IMR-90 (cell line): ENCODE data around the gene FAU. TPM values are rescaled to one million over a fixed set of nuclear protein-coding genes. Genes with fewer than 3 reads are reported as not detected.

Experiments
- ATAC-seq: fragments of 200-7000 bp; cut with Tn5 transposase; 2 replicates; pipeline ENCODE4 v1.9.1; 2020; ENCODE audit warnings: low read depth, mild to moderate bottlenecking, moderate library complexity
- BruUV-seq: library from RNA; stranded (reverse); fragments of 400-500 nt; replicated peaks from 2 replicates; lab custom pipeline; 2021; lab: Mats Ljungman, UMichigan
- CTCF ChIA-PET: fragments of 300-600 bp; formaldehyde crosslinking; extraction: SDS; loops from one replicate; lab custom pipeline; 2021; ENCODE audit warnings: antibody characterized with exemption; lab: Yijun Ruan, JAX
- POLR2A ChIA-PET: fragments of 300-600 bp; sonication (Branson Sonifier 250); formaldehyde crosslinking; loops from one replicate; lab custom pipeline; 2022; ENCODE audit warnings: antibody characterized with exemption; ENCODE audit not compliant: unreplicated experiment; lab: Charles Lee
- DNase-seq: peaks from one replicate; pipeline ENCODE4 v3.0.0; 2013
- H2AFZ ChIP-seq: replicated peaks from 2 replicates; pipeline ENCODE3; 2013; ENCODE audit warnings: low read length, mild to moderate bottlenecking; ENCODE audit not compliant: poor library complexity
- H2AK5ac ChIP-seq: 2 replicates; pipeline ENCODE4 v1.6.1; 2013; ENCODE audit warnings: low read depth, low read length, inconsistent platforms
- H2AK9ac ChIP-seq: replicated peaks from 2 replicates; pipeline ENCODE3; 2013; ENCODE audit warnings: mild to moderate bottlenecking, low read depth, low read length, moderate library complexity; ENCODE audit not compliant: poor library complexity
- H2BK120ac ChIP-seq: 2 replicates; pipeline ENCODE4 v1.6.1; 2013; ENCODE audit warnings: low read depth, low read length, inconsistent platforms
- H2BK15ac ChIP-seq: 3 replicates; pipeline ENCODE4 v1.6.1; 2013; ENCODE audit warnings: low read depth, low read length, inconsistent platforms
- H2BK20ac ChIP-seq: 2 replicates; pipeline ENCODE4 v1.6.1; 2013; ENCODE audit warnings: low read depth, mild to moderate bottlenecking, inconsistent platforms, low read length, moderate library complexity
- H2BK5ac ChIP-seq: 2 replicates; pipeline ENCODE4 v1.6.1; 2013; ENCODE audit warnings: mild to moderate bottlenecking, low read depth, low read length, inconsistent platforms; ENCODE audit not compliant: poor library complexity, severe bottlenecking
- H3K14ac ChIP-seq: replicated peaks from 2 replicates; pipeline ENCODE4 v1.6.1; 2013; ENCODE audit warnings: low read depth, low read length, inconsistent platforms
- H3K18ac ChIP-seq: 2 replicates; pipeline ENCODE4 v1.6.1; 2013; ENCODE audit warnings: low read depth, low read length, control low read depth
- H3K23ac ChIP-seq: 2 replicates; pipeline ENCODE4 v1.6.1; 2013; ENCODE audit warnings: low read depth, low read length, inconsistent platforms
- H3K27ac ChIP-seq: 2 replicates; pipeline ENCODE4 v1.5.1; 2013; ENCODE audit warnings: mild to moderate bottlenecking, control low read depth, low read length; ENCODE audit not compliant: insufficient read depth
- H3K27me3 ChIP-seq: 2 replicates; pipeline ENCODE4 v1.6.1; 2013; ENCODE audit warnings: low read length; ENCODE audit not compliant: control insufficient read depth, insufficient read depth
- H3K36me3 ChIP-seq: 2 replicates; pipeline ENCODE4 v1.6.1; 2013; ENCODE audit warnings: low read length, mixed read lengths; ENCODE audit not compliant: control insufficient read depth, insufficient read depth
- H3K4ac ChIP-seq: 2 replicates; pipeline ENCODE4 v1.6.1; 2013; ENCODE audit warnings: low read depth, low read length, inconsistent platforms
- H3K4me1 ChIP-seq: 2 replicates; pipeline ENCODE4 v1.6.1; 2013; ENCODE audit warnings: low read length, mixed read lengths; ENCODE audit not compliant: control insufficient read depth, insufficient read depth
- H3K4me2 ChIP-seq: 2 replicates; pipeline ENCODE4 v1.6.1; 2013; ENCODE audit warnings: low read depth, mild to moderate bottlenecking, control low read depth, low read length, moderate library complexity
- H3K4me3 ChIP-seq: 2 replicates; pipeline ENCODE4 v1.5.1; 2013; ENCODE audit warnings: low read depth, mild to moderate bottlenecking, control low read depth, low read length, moderate library complexity; ENCODE audit not compliant: insufficient read depth
- H3K56ac ChIP-seq: 2 replicates; pipeline ENCODE4 v1.6.1; 2013; ENCODE audit warnings: low read length, inconsistent platforms; ENCODE audit not compliant: insufficient read depth; ENCODE audit errors: extremely low read depth
- H3K79me1 ChIP-seq, 2 experiments: 2 replicates each; pipeline ENCODE4 v1.6.1; 2013; ENCODE audit warnings: low read length in 2 of 2, inconsistent platforms in 1 of 2, low read depth in 1 of 2
- H3K9ac ChIP-seq: 2 replicates; pipeline ENCODE4 v1.6.1; 2013; ENCODE audit warnings: low read depth, low read length, control low read depth
- H3K9me1 ChIP-seq: 2 replicates; pipeline ENCODE4 v1.6.1; 2013; ENCODE audit warnings: low read length, inconsistent platforms; ENCODE audit not compliant: insufficient read depth
- H3K9me3 ChIP-seq: 2 replicates; pipeline ENCODE4 v1.6.1; 2013; ENCODE audit warnings: low read length; ENCODE audit not compliant: control insufficient read depth, insufficient read depth
- H4K20me1 ChIP-seq: 2 replicates; pipeline ENCODE4 v1.6.1; 2013; ENCODE audit warnings: low read length, inconsistent platforms; ENCODE audit not compliant: insufficient read depth
- H4K5ac ChIP-seq: 2 replicates; pipeline ENCODE4 v1.6.1; 2013; ENCODE audit warnings: mild to moderate bottlenecking, low read depth, low read length, control low read depth
- H4K8ac ChIP-seq, 2 experiments: 2 replicates each; pipeline ENCODE4 v1.6.1; 2013; ENCODE audit warnings: low read depth in 2 of 2, low read length in 2 of 2, control low read depth in 1 of 2, inconsistent platforms in 1 of 2
- H4K91ac ChIP-seq: 2 replicates; pipeline ENCODE4 v1.6.1; 2013; ENCODE audit warnings: low read depth, low read length, inconsistent platforms; ENCODE audit not compliant: insufficient read depth
- CHD1 ChIP-seq: IDR thresholded peaks from 2 replicates; pipeline ENCODE4 v1.6.1; 2012; ENCODE audit warnings: low read depth, low read length, improper control_type of control experiment
- ELK1 ChIP-seq: fragments of 150-350 bp; IDR thresholded peaks from 2 replicates; pipeline ENCODE4 v1.6.1; 2016; ENCODE audit warnings: low read depth, mild to moderate bottlenecking, low read length, moderate library complexity, borderline replicate concordance
- MAFK ChIP-seq: IDR thresholded peaks from 2 replicates; pipeline ENCODE4 v1.6.1; 2012; ENCODE audit warnings: low read depth, low read length, improper control_type of control experiment
- MXI1 ChIP-seq: IDR thresholded peaks from 2 replicates; pipeline ENCODE4 v1.6.1; 2012; ENCODE audit warnings: low read depth, mild to moderate bottlenecking, low read length, moderate library complexity, borderline replicate concordance
- NFE2L2 ChIP-seq: fragments of 150-350 bp; IDR thresholded peaks from 2 replicates; pipeline ENCODE4 v1.6.1; 2016; ENCODE audit warnings: low read depth, mild to moderate bottlenecking, low read length
- POLR2A ChIP-seq: IDR thresholded peaks from 2 replicates; pipeline ENCODE4 v1.6.1; 2012; ENCODE audit warnings: mild to moderate bottlenecking, low read depth, low read length
- RAD21 ChIP-seq: IDR thresholded peaks from 2 replicates; pipeline ENCODE4 v1.6.1; 2012; ENCODE audit warnings: low read length, improper control_type of control experiment
- RCOR1 ChIP-seq: IDR thresholded peaks from 2 replicates; pipeline ENCODE4 v1.6.1; 2012; ENCODE audit warnings: mild to moderate bottlenecking, low read length, improper control_type of control experiment; ENCODE audit not compliant: insufficient replicate concordance
- RFX5 ChIP-seq: IDR thresholded peaks from 2 replicates; pipeline ENCODE4 v1.8.0; 2012; ENCODE audit warnings: low read depth, mild to moderate bottlenecking, low read length, moderate library complexity
- USF2 ChIP-seq: fragments of 150-350 bp; IDR thresholded peaks from 2 replicates; pipeline ENCODE4 v1.6.1; 2017; ENCODE audit warnings: mild to moderate bottlenecking, antibody characterized with exemption, low read length, low read depth
- WGBS, 2 experiments: methylation state at CpG; one replicate each; pipeline versions ENCODE4 v1.1.5 to v1.1.7; 2013; ENCODE audit warnings: missing lambda C conversion rate in 2 of 2; ENCODE audit not compliant: insufficient read length in 1 of 2; ENCODE audit errors: extremely low coverage in 2 of 2; 5-methylcytosine and 5-hydroxymethylcytosine counted together
- dilution Hi-C: fragments of 300-500 bp; cut with HindIII; formaldehyde crosslinking; loops from one replicate; pipeline ENCODE4 v1.14.3; 2018; ENCODE audit warnings: low sequenced_read_pairs; ENCODE audit not compliant: unreplicated experiment
- in situ Hi-C: fragments of 300-500 bp; cut with MboI; formaldehyde crosslinking; loops from 3 replicates; pipeline ENCODE4 v1.14.3; 2019; ENCODE audit warnings: low sequenced_read_pairs, inconsistent platforms, mixed read lengths
- intact Hi-C: fragments of 100-400 bp; cut with micrococcal nuclease; formaldehyde crosslinking; loops from 2 replicates; pipeline ENCODE4 v1.10.0; 2022
- polyA plus RNA-seq, 3 experiments: library from polyadenylated mRNA; depleted of rRNA; stranded (reverse); fragments of >200 nt; gene quantifications; 2 replicates each; pipeline ENCODE4 v1.2.3, GENCODE V29; 2012; ENCODE audit warnings: low replicate concordance in 1 of 3
- total RNA-seq: library from RNA; depleted of rRNA; stranded (reverse); fragments of >200 nt; gene quantifications from 2 replicates; pipeline ENCODE4 v1.2.3, GENCODE V29; 2012

Gene FAU
- total and polyA plus RNA-seq, 2 of the 4 experiments (the other 2 are of a cell fraction) = 189 to 652 TPM

- H3K27me3 ChIP-seq = no peaks in the 10 kb centered on the region
- no peak overlapping the region for H2BK20ac ChIP-seq
- in situ Hi-C loops = no loop called here
- peaks cover 11% of the 10 kb centered on the region; the same call in 1 of the 2 replicates for H4K20me1 ChIP-seq
- no peaks in the 10 kb centered on the region for H3K9me3 ChIP-seq
- H3K4ac ChIP-seq = no peak overlapping the region
- ATAC-seq (no peak), DNase-seq (no peak)
- no TSS peak for BruUV-seq
- H3K18ac ChIP-seq = no peak overlapping the region
- dilution Hi-C loops = no loop called here
- TF ChIP-seq ELK1 = no peak
- TF ChIP-seq RFX5 = no peak
- TF ChIP-seq USF2 = no peak
- TF ChIP-seq MXI1 = no peak
- no peak for TF ChIP-seq MAFK
- TF ChIP-seq NFE2L2 = no peak
- TF ChIP-seq POLR2A = no peak
- TF ChIP-seq CHD1 = no peak
- TF ChIP-seq RAD21 = no peak
- no peak for TF ChIP-seq RCOR1
- no peak overlapping the region for H3K9ac ChIP-seq
- no peak overlapping the region for H2AK5ac ChIP-seq
- no peak overlapping the region for H2AK9ac ChIP-seq
- H4K91ac ChIP-seq = no peak overlapping the region
- no peak overlapping the region for H3K4me3 ChIP-seq
- H2AFZ ChIP-seq = no peak overlapping the region
- no peak overlapping the region for H2BK120ac ChIP-seq
- H3K27ac ChIP-seq = no peak overlapping the region
- H3K79me1 ChIP-seq = peaks cover 12 to 41% of the 10 kb centered on the region in 2 experiments
- CTCF ChIA-PET = no interaction called here
- H3K4me2 ChIP-seq = no peak overlapping the region
- H3K56ac ChIP-seq = no peak overlapping the region
- no peak overlapping the region for H4K5ac ChIP-seq
- WGBS, 2 experiments = 100% methylated on average over 2 of the region's 15 CpGs; no CpG with 5 or more reads in 1 of the 2 experiments
- H3K14ac ChIP-seq = no peak overlapping the region
- peaks cover 9% of the 10 kb centered on the region for H3K9me1 ChIP-seq
- H3K23ac ChIP-seq = no peak overlapping the region
- H4K8ac ChIP-seq = no peak overlapping the region
- peaks cover 9% of the 10 kb centered on the region for H3K4me1 ChIP-seq
- POLR2A ChIA-PET = no interaction called here
- intact Hi-C loops = no loop called here
- peaks cover 11% of the 10 kb centered on the region for H3K36me3 ChIP-seq
- H2BK15ac ChIP-seq = no peak overlapping the region
- H2BK5ac ChIP-seq = no peak overlapping the region
Measured at GRCh38 chr11:65107078-65107477, 14.9 kb downstream of the FAU start.
